Esophagus squamous epithelium (tissue), 4 donors: ENCODE results near the gene VIPR2.

Source experiments
- CTCF ChIP-seq, 6 experiments: fragments of 450-650 bp in 4 of 6; fragments of 200-600 bp in 2 of 6; sonication (generic) in 2 of 6; IDR thresholded peaks; one replicate each; pipeline ENCODE4 v1.5.1; 2016 to 2019; ENCODE audit warnings: antibody characterized with exemption in 6 of 6, mild to moderate bottlenecking in 4 of 6, moderate library complexity in 4 of 6
- POLR2A ChIP-seq, 4 donors: fragments of 450-650 bp; IDR thresholded peaks; one replicate each; pipeline ENCODE4 v1.6.1; 2017; ENCODE audit warnings: antibody characterized with exemption in 4 of 4, mild to moderate bottlenecking in 4 of 4, moderate library complexity in 3 of 4

DNA sequence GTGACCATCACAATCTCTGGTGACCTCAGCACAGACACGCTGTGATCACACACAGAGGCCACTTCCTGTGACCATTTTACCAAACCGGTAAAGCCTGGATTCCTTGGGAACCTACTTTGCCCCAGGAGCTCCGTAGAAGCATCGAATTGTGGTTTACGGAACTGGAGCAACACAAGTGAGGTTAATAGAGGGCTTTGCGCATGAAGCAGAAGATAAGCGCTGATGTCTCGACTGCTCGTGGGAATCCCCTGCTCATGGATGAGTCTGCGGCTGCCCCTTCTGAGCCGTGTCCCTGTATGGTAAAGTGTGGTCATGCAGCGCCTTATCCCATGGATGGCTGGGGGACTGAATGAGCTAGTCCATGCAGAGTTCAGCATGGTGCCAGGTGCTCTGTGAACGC, 53.6 kb downstream of the VIPR2 start:
- TF ChIP-seq CTCF (IDR thresholded peaks at IDR 0.05) (no peak), POLR2A (IDR thresholded peaks at IDR 0.05) (no peak)
